ENCODE data around the gene RSL24D1. TPM values are rescaled to one million over a fixed set of nuclear protein-coding genes. Genes with fewer than 3 reads are reported as not detected.

RSL24D1 gene
- total and polyA plus RNA-seq, 2 of the 13 experiments (the other 11 are each of a cell fraction or from before 2014, with no cell fraction given): 58.8 to 100.0 TPM

DNA sequence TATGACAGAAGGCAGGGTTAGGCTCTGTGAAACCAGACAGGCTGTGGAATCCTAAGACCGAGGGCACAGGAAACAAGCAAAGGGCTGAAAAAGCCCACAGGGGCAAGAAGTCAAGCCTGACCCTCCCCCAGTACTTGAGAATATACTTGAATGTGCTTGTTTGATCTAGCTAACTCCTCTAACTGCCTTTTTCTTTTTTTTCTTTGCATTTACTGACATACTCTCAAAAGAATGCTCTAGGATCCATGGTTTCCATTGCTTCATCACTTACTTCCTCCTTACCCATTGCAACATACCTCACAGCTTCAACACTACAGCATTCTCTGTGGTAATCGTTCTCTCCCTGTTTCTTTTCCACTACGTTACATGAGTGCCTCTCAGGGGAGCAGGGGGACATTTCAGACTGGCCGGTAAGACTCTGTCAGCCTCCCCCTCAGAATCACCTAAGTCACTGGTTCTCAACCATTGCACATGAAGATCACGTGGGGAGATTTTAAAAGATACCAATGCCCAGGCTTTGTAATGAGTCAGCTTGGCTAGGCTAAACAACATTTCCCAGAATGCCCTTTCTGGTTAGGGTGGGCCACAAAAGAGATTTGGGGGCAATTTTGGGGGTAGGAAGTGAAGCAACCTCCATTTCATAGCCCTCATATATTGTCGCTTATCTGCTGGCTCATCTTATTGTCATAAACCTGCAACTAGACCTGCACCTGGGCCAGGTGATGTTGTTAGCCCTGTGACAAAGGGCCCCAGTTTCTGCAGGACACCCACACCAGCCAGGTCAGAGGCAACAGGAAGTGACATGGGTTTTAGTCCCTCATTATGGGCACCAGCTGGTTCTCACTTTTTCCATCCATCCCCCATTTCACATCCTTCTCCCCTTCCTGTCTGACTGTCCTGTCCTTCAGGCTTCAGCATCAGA lies 24.6 kb upstream of the RSL24D1 start (continued):
- TF ChIP-seq NFKBIZ (CRISPR knock-in tag; IDR thresholded peaks at IDR 0.05) (0 out of 2 replicates have a peak, but pooled peaks have one; percentile 55), ZNF703 (CRISPR knock-in tag; IDR thresholded peaks at IDR 0.05; ENCODE audit: borderline replicate concordance) (no peak), RORA (CRISPR knock-in tag; IDR thresholded peaks at IDR 0.05) (no peak), ZNF652 (CRISPR knock-in tag; IDR thresholded peaks at IDR 0.05; ENCODE audit: borderline replicate concordance, low read depth) (no peak), ZFP90 (CRISPR knock-in tag; IDR thresholded peaks at IDR 0.05; ENCODE audit: borderline replicate concordance) (no peak), GTF3A (CRISPR knock-in tag; conservative IDR thresholded peaks at IDR 0.05) (no peak), ZNF644 (CRISPR knock-in tag; IDR thresholded peaks at IDR 0.05; ENCODE audit: low read depth) (peak; percentile 73; the same call in 1 of the 2 replicates), CEBPG (CRISPR knock-in tag; IDR thresholded peaks at IDR 0.05) (peak; percentile 98), ZNF782 (CRISPR knock-in tag; IDR thresholded peaks at IDR 0.05; ENCODE audit: borderline replicate concordance) (no peak), PITX1 (CRISPR knock-in tag; IDR thresholded peaks at IDR 0.05) (no peak), EED (CRISPR knock-in tag; IDR thresholded peaks at IDR 0.05) (no peak), ZSCAN22 (CRISPR knock-in tag; IDR thresholded peaks at IDR 0.05) (no peak), BHLHE40 (IDR thresholded peaks at IDR 0.05; ENCODE audit: low read length) (no peak), ZNF337 (CRISPR knock-in tag; IDR thresholded peaks at IDR 0.05; ENCODE audit: borderline replicate concordance, low read depth) (no peak)
- TF ChIP-seq, protein P1, sequence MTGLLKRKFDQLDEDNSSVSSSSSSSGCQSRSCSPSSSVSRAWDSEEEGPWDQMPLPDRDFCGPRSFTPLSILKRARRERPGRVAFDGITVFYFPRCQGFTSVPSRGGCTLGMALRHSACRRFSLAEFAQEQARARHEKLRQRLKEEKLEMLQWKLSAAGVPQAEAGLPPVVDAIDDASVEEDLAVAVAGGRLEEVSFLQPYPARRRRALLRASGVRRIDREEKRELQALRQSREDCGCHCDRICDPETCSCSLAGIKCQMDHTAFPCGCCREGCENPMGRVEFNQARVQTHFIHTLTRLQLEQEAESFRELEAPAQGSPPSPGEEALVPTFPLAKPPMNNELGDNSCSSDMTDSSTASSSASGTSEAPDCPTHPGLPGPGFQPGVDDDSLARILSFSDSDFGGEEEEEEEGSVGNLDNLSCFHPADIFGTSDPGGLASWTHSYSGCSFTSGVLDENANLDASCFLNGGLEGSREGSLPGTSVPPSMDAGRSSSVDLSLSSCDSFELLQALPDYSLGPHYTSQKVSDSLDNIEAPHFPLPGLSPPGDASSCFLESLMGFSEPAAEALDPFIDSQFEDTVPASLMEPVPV (CRISPR knock-in tag; IDR thresholded peaks at IDR 0.05): no peak
- TF ChIP-seq, protein P2, sequence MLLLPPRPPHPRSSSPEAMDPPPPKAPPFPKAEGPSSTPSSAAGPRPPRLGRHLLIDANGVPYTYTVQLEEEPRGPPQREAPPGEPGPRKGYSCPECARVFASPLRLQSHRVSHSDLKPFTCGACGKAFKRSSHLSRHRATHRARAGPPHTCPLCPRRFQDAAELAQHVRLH (CRISPR knock-in tag; IDR thresholded peaks at IDR 0.05; ENCODE audit: borderline replicate concordance, low read depth): no peak
- TF ChIP-seq, protein P3, sequence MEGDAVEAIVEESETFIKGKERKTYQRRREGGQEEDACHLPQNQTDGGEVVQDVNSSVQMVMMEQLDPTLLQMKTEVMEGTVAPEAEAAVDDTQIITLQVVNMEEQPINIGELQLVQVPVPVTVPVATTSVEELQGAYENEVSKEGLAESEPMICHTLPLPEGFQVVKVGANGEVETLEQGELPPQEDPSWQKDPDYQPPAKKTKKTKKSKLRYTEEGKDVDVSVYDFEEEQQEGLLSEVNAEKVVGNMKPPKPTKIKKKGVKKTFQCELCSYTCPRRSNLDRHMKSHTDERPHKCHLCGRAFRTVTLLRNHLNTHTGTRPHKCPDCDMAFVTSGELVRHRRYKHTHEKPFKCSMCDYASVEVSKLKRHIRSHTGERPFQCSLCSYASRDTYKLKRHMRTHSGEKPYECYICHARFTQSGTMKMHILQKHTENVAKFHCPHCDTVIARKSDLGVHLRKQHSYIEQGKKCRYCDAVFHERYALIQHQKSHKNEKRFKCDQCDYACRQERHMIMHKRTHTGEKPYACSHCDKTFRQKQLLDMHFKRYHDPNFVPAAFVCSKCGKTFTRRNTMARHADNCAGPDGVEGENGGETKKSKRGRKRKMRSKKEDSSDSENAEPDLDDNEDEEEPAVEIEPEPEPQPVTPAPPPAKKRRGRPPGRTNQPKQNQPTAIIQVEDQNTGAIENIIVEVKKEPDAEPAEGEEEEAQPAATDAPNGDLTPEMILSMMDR (CRISPR knock-in tag; IDR thresholded peaks at IDR 0.05): 0 out of 2 replicates have a peak, but pooled peaks have one; percentile 3
- TF ChIP-seq, protein P4, sequence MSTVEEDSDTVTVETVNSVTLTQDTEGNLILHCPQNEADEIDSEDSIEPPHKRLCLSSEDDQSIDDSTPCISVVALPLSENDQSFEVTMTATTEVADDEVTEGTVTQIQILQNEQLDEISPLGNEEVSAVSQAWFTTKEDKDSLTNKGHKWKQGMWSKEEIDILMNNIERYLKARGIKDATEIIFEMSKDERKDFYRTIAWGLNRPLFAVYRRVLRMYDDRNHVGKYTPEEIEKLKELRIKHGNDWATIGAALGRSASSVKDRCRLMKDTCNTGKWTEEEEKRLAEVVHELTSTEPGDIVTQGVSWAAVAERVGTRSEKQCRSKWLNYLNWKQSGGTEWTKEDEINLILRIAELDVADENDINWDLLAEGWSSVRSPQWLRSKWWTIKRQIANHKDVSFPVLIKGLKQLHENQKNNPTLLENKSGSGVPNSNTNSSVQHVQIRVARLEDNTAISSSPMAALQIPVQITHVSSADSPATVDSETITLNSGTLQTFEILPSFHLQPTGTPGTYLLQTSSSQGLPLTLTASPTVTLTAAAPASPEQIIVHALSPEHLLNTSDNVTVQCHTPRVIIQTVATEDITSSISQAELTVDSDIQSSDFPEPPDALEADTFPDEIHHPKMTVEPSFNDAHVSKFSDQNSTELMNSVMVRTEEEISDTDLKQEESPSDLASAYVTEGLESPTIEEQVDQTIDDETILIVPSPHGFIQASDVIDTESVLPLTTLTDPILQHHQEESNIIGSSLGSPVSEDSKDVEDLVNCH (CRISPR knock-in tag; IDR thresholded peaks at IDR 0.05): no peak
- TF ChIP-seq, protein P5, sequence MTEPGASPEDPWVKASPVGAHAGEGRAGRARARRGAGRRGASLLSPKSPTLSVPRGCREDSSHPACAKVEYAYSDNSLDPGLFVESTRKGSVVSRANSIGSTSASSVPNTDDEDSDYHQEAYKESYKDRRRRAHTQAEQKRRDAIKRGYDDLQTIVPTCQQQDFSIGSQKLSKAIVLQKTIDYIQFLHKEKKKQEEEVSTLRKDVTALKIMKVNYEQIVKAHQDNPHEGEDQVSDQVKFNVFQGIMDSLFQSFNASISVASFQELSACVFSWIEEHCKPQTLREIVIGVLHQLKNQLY (CRISPR knock-in tag; IDR thresholded peaks at IDR 0.05): no peak

Measured in HepG2 (cell line).